GM19035 (cell line): ENCODE data around the gene PPP1R37.

Experiments
- ATAC-seq: cut with Tn5 transposase; IDR thresholded peaks from one replicate; pipeline ENCODE4 v1.9.1; 2021; ENCODE audit not compliant: unreplicated experiment

The PPP1R37 gene

GRCh38 chr19:45150751-45151281, 57.8 kb downstream of the PPP1R37 start:
- no peak for ATAC-seq

GRCh38 chr19:45151320-45151719, 58.3 kb downstream of the PPP1R37 start:
- no peak for ATAC-seq

DNA sequence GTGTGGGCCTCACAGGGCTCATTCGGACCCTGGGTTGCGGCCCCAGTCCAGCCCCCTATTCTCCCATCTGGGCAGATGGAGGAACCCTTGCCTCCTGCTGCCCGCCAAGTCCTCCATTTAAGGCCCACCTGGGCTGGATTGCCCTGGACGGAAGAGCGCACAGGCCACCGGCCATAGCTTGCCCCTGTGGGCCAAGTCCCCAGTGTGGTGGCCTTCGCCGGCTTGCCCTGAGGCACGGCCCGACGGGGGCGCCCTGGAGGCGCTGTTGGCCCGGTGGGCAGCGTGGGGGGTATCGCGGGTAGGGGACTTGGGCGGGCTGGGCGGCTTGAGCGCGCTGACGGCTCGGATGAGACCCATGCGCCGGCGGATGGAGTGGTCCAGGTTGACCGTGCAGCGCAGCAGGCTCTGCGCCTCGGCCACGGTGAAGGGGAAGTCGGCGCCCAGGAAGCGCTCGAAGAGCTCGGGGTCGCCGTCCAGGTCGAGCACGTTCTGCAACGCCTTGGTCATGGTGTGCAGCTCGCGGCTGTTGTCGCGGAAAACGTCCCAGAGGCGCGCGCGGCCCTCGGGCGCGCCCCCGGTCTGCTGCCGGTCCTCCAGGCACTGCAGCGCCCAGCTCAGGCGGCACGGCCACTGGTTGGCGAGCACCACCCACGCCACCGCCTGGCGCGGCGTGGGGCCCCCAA, 59.0 kb downstream of the PPP1R37 start:
- no peak for ATAC-seq

DNA sequence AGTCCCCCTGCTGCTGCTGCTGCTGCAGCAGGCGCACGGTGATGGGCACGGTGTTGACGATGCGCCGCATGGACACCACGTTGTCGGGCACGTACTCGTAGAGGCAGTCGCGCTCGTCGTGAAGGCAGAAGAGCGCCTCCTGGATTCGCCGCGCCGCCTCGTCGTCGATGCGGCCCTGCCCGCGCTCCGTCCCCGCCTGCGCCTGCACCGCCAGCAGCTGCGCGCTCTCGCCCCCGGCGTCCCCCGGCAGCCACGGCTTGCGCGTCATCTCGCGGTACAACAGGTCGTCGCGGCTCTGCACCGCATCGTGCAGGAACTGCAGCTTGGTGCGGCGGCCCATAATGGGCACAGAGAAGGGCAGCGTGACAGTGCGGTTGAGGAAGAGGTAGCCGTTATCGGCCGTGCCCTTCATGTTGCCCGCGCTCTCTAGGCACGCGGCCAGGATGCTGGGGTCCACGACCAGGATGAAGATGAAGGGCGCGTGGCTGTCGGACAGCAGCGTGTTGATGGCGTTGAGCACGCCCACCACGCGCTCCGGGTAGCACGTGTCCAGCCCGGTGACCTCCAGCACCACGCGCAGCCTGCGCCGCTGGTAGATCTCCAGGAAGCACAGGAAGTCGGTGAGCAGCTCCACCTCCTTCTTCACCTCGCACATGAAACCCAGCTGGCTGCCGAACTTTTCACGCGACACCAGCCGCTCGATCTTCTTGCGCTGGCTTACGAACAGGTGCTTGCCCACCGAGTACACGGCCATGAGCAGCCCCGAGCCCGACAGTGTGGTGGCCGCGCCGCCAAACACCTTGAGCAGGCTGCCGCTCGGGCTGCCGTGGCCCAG, 59.7 kb downstream of the PPP1R37 start:
- no peak for ATAC-seq

- ATAC-seq: no peak
Observed at GRCh38 chr19:45153339-45154063, 60.5 kb downstream of the PPP1R37 start.

- no peak for ATAC-seq
Observed at GRCh38 chr19:45154064-45154827, 61.3 kb downstream of the PPP1R37 start.

DNA sequence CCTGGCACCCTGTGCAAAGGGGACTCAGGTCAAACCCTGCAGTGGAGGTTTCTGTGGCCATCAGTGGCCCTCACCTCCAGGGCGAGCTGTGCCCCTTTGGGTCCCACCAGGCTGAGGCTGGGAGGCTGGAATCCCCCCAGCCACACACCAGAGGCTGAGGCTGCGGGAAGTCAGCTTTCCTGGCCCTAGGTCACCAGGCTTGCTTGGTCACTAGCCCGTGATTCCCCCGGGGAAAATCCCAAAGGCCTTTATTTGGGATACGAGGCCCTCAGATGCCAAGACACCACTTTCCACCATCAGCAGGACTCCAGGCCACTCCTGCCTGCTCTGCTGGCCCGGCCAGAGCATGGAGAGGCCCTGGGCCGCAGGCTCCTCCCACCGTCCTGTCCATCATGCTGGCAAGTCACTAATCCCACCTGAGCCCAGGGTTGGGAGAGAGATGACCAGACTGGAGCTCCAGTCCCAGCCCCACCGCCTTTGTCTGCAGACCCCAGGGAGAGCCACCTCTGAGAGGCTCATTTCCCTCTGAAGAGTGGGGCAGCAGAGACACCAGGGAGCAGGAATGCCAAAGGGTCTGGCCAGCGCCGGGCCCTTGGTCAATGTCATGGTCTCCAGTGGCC, 63.1 kb downstream of the PPP1R37 start:
- no peak for ATAC-seq

DNA sequence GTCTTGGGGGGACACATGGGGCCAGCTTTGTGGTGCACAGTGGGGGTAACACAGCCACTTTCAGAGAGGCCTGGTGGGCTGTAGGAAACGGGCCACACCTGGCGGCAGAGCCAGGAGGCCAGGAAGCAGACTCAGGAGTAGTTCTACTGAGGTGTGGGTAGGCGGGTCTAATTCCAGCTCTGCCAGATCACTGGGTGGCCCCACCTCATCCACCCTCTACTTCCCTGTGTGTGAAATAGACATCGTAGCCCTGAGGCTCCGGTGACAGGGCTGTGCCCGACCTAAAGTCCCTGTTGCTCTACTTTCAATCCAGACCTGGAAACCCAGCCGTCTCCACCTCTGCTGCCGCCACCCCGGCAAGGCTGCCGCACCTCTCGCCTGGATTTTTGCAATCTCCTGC, 63.8 kb downstream of the PPP1R37 start:
- ATAC-seq: no peak

DNA sequence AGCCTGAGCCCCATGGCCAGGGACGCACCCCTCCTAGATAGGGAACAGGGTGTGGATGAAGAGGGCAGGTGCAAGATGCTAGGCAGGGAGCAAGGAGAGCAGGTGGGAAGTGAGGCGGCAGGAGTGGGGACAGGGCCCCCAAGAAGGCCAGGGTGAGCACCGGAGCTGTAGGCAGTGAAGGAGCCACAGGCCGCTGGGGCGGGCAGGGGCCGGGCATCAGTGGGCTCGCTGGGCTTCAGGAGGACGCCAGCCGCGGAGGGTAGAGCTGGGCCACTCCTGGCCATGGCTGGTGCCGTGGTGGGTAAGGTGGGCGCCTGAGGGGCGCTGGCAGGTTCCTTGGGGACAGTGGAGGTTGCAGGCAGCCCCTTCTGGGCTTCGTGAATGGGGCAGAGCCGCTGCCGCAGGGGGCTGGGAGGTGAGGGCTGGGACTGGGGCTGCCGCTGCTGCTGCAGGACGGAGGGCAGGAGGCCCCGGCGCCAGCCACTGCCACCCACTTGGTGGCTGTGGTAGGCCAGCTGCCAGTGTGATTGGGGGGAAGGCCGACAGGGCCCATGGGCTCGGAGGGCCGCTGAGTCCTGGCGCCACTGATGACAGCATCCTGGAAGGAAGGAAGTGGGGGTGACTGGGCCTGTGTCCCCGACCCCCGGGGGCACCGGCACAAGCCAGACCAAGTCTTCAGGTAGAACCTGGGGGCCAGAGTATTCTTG, 65.7 kb downstream of the PPP1R37 start:
- ATAC-seq: no peak

DNA sequence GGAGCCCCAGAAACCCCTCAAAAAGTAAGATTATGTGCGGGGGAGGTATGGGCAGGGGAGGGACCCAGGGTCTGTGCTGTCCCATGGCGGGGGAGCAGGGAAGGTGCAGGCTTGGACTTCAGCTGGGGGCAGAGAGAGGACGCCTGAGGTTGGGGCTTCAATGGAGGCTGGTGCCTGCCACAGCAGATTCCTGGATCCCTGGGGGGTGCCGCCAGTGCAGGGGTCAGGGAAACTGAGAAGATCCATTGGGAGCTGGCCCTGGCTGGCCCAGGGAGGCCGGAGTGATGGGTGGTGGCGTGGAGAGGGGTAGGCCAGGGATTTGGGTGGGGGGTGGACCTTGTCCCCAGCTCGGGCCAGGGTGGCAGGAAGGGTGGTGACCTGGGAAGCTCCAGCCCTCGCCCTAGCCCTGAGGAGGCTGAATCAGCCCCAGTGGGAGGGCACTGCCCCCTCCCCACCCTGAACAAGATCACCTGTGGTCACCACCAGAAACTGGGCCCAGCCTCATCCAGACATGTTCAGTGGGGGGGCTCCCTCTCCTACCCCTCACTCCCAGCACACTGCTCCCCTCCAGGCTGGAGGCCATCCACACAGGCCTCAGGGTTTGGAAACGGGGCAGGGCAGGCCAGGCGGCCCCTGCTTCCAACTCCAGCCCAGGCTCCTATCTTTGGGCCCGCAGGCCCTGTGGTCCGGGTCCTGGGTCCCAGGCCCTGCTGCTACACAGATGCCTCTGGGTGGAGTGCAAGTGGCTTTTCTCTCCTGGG, 66.4 kb downstream of the PPP1R37 start:
- no peak for ATAC-seq

GRCh38 chr19:45159971-45160324, 67.0 kb downstream of the PPP1R37 start:
- no peak for ATAC-seq

DNA sequence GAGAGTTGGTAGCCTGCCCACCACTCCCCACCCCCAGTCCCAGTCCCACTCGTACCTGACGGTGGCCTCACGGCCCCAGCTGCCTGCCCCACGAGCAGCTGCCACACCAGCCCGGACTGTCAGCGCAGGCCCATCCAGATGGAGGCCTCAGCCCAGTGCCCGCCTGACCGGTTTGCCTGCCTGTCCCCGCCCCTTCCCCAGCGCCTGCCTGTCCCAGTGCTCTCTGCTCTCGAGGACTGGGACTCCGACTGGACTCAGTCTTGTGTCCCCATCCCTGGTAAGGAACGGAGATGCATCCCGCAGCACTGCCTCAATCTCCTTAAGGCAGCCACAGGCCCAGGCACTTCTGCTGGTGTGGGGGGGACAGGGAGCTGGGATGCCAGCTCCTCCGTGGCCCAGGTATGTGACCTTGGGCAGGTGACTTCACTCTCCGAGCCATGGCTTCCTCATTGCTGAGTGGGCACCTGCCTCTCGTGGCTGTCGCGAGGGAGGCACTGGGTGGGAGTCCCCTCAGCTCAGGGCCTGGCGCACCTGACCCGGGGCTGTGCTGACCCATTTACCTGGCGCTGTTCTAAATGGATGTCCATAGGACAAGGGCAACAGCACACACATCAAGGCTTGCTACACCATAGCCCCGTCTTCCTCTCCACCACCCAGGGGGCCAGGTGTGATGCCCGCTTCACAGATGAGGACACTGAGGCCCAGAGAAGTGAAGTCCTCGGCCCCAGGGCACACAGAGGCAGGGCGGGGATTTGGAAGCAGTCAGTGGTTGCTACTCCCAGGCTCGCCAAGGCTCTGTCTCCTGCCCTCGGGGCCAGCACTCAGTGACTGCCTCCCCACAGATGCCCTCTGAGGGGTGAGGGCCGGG, 68.1 kb downstream of the PPP1R37 start, which contains the start of gene NKPD1:
NKPD1 (minus strand) TSS at position 113 of the 868 bp plus-strand sequence. CDS start 832 bp downstream, outside the sequence.
- no peak for ATAC-seq

DNA sequence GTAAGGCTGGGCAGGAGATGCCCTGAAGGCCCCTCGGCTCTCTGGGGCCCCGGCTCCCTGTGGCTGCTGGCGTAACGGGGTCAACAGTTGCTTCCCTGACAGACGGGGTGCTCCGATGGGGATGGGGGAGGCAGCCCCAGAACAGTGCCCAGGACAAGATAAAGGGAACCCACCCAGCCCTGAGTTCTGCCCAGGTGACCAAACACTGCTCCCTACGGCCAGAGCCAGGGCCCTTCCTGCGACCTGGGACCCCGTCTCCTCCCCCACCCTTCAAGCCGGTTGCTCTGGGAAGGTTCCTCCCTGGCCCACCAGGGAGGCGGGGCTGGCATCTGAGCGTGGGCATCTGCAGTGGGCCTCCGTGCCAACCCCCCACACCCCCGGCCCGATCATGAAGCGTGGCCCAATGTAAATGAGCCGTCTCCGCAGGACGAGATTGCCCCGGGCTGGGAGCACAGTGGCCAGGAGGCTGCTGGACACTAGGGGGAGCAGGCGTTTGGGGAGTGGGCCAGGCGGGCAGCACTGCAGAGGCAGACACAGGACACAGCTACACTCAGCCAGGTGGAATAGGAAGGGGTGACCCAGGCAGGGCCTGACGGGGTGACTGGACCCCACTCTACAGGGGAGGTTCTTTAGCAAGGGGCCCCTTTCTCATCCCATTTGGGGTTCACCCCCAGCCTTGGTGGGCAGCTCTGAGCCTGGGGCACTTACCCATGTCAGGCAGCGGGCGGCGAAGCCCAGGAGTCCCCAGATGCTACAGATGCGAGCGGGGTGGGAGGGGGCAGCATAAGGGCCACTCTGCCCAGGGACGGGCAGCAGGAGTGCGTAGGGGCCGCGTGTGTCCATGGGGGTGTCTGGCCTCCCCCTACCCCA, 69.0 kb downstream of the PPP1R37 start:
- no peak for ATAC-seq

DNA sequence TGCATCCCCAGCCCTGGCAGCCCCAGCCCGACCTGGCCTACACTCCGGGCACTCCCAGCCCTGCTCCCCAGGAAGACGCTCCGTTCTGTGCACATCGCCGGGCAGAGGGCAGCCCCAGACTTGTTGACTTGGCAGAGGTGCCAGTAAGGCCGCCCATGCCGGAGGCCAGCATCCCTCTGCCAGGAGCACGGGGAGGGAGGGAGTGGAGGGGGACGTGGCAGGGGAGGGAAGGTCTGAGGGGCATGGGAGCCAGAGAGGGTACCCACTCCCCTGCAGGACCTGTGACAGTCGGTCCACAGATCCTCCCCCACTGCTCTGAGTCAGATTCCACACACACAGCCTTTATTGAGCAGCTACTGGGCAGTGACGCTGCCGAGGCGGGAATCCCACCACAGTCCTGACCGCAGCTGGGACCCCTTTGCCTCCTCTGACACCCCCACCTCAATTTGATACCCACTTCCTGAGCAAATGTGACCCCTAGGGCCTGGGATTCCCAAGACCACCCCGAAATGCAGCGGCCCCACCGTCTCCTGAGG, 69.7 kb downstream of the PPP1R37 start:
- no peak for ATAC-seq

- ATAC-seq: no peak
Observed at GRCh38 chr19:45163156-45163555, 70.2 kb downstream of the PPP1R37 start.

GRCh38 chr19:45163751-45164460, 70.9 kb downstream of the PPP1R37 start:
- ATAC-seq: no peak
